ENCODE measurements around the gene UNC5C.

GRCh38 chr4:95529946-95530345 is 18.8 kb downstream of the UNC5C start:
- no peak for TF ChIP-seq CTCF (IDR thresholded peaks at IDR 0.05)
- TF ChIP-seq EP300 (IDR thresholded peaks at IDR 0.05), result no peak
- TF ChIP-seq POLR2A (IDR thresholded peaks at IDR 0.05), result no peak

All from tibial nerve (tissue), 4 donors.